ENCODE data around the gene APOC4.

APOC4 gene

DNA sequence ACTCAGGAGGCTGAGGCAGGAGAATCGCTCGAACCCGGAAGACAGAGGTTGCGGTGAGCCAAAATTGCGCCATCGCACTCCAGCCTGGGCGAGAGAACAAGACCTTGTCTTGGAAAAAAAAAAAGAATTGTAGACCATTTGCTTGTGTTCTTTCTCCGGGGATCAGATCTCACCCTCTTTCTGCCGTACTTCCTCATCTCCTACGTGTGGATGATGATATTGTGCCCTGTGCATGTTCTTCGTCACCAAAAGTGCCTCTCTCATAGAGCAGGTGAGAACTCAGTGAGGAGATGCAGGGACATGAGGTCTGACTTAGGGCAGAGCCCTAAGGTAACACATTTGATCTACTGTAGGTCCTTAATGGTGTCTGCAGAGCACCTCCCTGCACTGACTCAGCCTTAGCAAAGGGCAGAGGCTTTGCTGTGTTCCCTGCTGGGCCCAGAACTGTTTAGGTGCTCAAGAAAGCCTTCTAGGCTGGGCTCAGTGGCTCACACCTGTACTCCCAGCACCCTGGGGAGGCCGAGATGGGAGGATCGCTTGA, 5.1 kb downstream of the APOC4 start:
- TF ChIP-seq CTCF (IDR thresholded peaks at IDR 0.05; ENCODE audit: low read depth, low read length) = no peak
- no peak overlapping the region for H3K4me3 ChIP-seq (ENCODE audit: low read depth, low read length)

DNA sequence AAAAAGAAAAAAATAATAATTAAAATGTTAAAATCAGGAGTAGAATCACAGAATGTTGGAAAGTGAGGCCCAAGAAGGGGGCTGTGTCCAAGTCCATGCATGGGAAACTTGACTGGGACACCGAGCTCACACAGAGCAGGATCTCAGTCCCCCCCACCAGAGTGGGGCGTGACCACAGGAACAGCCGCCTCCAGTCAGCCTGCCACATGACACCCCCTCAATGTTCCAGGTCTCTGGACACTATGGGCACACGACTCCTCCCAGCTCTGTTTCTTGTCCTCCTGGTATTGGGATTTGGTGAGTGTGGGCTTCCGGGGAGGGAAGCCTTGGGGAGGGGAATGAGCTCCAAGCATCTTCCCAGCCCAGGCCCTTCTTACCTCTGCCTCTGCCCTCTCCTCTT, 6.2 kb downstream of the APOC4 start:
- TF ChIP-seq CTCF (IDR thresholded peaks at IDR 0.05; ENCODE audit: low read depth, low read length) = no peak
- H3K4me3 ChIP-seq (ENCODE audit: low read depth, low read length) = no peak overlapping the region

- TF ChIP-seq CTCF (IDR thresholded peaks at IDR 0.05; ENCODE audit: low read depth, low read length) = no peak
- H3K4me3 ChIP-seq (ENCODE audit: low read depth, low read length) = no peak overlapping the region
Measured at GRCh38 chr19:44948763-44949374, 6.8 kb downstream of the APOC4 start.

DNA sequence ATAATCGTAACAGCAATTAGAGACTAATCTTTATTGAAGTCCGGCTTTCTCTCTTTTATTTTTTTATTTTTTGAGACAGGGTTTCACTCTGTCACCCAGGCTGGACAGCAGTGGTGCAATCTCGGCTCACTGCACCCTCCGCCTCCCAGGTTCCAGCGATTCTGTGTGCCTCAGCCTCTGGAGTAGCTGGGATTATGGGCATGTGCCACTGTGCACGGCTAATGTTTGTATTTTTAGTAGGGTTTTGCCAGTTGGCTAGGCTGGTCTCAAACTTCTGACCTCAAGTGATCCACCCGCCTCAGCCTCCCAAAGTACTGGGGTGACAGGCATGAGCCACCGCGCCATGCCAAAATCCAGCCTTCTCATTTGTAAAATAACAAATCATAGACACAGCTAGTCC, 7.5 kb downstream of the APOC4 start:
- TF ChIP-seq CTCF (IDR thresholded peaks at IDR 0.05; ENCODE audit: low read depth, low read length) = no peak
- H3K4me3 ChIP-seq (ENCODE audit: low read depth, low read length) = no peak overlapping the region

DNA sequence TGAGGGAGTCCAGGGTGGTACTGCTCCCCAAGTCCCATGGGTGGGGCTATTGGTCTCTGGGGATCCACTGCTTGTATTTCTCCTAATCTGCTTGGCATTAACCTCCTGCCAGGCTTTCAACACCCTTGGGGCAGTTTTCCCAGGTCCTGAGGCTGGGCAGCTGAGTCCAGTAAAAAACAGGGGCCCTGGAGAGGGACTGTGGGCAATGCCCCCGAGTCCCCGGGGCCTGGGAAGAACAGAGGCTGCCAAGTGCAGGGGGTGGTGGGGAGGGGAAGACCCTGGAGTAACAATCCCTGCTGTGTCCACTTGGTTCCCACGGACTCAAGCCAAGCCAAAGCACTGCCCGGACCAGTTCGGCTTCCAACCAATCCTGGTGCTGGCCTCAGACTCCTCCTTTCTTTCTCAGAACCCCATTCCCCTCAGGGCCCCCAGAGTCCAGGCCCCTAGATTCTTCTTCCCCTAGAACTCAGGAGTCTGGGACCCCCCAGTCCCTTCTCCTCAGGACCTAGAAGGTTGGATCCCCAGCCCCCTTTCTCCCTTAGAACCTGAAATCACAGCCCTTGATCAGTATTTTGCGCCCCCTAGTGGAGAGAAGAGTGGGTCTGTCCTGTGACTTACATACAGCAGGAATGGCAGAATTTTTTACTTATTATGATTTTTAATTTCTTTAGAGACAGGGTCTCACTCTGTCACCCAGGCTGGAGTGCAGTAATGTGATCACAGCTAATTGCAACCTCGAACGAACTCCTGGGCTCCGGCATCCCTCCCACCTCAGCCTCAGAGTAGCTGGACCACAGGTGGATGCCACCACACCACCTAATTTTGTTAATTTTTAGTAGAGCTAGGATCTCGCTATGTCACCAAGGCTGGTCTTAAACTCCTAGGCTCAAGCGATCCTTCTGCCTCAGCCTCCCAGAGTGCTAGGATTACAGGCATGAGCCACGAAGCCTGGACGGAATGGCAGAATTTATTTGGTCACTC, 9.4 kb downstream of the APOC4 start:
- no peak overlapping the region for H3K4me3 ChIP-seq (ENCODE audit: low read depth, low read length)
- peak; percentile 78 for TF ChIP-seq CTCF (IDR thresholded peaks at IDR 0.05; ENCODE audit: low read depth, low read length)

- TF ChIP-seq CTCF (IDR thresholded peaks at IDR 0.05; ENCODE audit: low read depth, low read length) = no peak
- peak overlapping the region; percentile 92 for H3K4me3 ChIP-seq (ENCODE audit: low read depth, low read length)
Measured at GRCh38 chr19:44954278-44954648, 12.2 kb downstream of the APOC4 start.

All from WI38 (cell line).